Measurements from ENCODE around the gene TSEN34.
"Not testable (repeated sequence)": the region's sequence is repeated elsewhere in the genome, so short reads cannot be mapped to it uniquely, and the experiment has no call there.

TSEN34 gene

DNA sequence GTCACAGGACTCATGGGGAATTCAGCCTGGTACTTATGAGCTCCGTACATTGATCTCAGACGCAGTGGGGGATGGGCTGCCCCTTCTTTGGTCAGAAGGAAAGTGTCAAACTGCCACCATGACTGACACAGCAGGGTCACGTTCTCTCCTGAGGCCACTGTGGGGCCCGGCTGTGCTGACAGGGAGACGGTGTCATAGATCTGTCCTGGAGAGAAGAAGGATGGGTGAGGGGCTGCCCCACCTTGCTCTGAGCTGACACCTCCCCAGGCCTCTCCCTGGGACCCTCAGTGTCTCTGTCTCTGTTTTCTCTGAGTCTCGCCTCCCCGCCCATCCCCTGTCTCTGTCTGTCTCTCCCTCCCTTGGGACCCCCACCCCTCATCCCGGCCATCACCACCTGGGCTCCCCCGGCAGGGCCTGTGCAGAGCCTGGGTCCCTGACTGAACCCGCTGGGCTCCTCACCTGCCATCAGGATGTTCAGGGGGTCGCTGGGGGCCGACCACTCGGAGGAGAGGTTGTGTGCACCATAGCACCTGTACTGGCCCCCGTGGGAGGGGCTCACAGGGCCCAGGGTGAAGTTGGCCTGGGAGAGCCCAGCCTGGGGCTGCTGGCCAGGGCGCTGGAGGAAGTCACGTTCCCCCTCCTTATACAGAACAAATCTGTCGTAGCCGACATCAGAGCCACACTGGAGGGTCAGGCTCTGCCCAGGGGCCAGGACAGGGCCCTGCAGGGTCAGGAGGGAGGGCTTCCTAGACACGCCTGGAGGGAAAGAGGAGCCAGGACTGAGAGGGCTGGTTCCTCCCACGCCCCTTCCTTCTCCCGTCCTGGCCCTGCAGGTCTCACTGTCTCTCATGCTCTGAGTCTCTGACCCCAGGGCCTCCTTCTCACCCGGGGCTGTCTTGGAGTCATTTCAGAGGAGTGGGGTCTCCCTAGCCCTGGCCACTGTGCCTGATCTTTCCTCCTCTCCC, 49.5 kb downstream of the TSEN34 start:
- not testable (repeated sequence) for DNase-seq

DNA sequence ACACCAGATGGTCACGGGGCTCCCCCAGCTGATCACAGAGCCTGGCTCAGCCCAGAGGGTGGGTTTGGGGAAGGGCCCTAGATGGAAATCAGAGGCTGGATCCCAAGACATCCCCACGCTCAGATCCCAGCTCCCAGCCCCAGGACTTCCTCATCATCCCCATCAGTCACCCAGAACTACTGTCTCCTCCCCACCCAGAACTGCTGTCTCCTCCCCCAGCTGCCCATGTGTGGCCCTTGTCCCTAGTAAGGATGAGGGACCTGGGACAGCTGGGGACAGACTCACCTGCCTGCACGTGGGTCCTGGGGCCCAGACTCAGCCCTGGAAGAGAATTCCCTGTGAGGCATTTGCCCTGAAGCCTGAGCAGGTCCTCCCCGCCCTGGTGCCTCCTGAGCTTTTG, 51.1 kb downstream of the TSEN34 start:
- DNase-seq = not testable (repeated sequence)

DNA sequence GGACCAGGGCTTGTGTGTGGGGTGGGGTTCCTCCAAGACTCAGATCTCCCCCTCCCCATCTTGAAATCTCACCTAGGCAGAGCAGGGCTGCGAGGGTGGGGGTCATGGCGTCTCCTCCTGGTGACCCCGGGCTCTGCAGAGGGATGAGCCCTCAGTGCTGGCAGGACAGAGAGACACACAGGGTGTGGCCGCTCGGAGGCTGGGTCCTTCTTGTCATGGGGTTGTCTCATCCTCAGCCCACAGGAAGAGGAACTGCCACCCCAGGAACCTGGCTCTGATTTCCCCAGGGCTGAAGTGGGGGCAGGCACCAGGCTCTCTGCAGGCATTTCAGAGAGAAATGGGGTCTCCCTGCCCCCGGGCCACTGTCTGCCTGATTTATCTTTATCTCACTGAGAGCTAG, 51.5 kb downstream of the TSEN34 start, which contains the start of gene LILRA6:
LILRA6 (minus strand) TSS at position 145 of the 400 bp plus-strand sequence.
- not testable (repeated sequence) for DNase-seq

DNA sequence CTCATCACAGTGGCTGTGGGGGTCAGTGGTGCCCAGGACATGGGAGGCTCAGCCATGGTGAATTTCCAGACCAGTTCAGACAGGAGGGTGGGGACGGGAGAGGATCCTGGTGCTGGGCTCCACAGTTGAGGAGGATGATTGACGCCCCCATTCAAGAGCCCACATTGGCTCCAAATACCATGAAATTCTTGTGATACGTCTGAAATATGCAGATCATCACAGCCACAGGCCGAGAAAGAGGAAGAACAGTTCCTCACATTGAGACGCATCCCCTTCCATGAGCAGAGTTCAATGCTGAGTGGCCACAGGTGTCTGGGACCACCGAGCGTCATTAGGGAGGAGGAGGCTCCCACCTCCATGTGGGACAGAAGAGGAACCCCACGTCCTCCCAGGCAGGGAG, 52.7 kb downstream of the TSEN34 start:
- DNase-seq = not testable (repeated sequence)
